ENCODE results near the gene LRRC8A. TPM values are rescaled to one million over a fixed set of nuclear protein-coding genes. Genes with fewer than 3 reads are reported as not detected.

LRRC8A gene
- total RNA-seq: 30.9 TPM

DNA sequence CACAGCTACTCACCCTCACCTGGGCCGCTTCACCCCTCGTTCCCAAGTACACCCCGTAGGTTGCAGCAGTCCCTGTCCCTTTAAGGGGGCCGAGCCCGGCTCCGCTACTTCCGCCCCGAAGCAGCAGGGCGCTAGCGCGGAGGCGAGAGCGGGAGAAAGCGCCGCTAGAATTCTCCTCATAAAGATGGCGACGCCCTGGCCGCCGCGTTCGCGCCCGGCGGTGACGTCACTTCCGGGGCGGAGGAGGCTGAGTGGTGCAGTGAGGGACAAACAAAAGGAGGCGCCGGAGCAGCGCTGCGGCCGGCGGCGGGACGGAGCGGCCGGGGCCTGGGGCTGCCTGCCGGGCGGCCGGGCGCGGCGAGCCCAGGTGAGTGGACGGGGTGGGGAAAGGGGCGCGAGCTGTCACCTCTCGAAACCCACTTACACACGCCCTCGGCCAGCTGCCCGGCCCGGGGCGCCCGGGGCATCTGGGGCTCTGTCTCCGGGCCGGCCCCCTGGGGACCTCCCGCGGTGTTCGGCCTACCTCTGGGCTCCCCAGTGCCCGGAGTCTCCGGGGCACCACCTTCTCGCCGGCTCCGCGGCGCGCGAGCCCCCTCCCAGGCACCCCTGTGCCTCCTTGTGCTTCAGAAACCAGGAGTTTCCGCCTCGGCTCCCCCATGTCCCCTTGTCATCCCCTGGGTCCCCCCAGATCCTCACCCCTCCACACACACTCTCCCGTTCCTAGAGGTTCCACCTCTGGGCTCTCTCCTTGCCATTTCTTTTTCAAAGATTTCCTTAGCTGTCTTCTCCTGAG lies at the start of gene LRRC8A, which contains the start of gene KYAT1:
Gene LRRC8A, plus strand, starts transcription at position 250 of the 793 bp plus-strand sequence. CDS start 25,032 bp downstream, outside the sequence.
Gene KYAT1, minus strand, starts transcription at position 67 of the 793 bp plus-strand sequence. CDS start 36,545 bp downstream, outside the sequence.

DNA sequence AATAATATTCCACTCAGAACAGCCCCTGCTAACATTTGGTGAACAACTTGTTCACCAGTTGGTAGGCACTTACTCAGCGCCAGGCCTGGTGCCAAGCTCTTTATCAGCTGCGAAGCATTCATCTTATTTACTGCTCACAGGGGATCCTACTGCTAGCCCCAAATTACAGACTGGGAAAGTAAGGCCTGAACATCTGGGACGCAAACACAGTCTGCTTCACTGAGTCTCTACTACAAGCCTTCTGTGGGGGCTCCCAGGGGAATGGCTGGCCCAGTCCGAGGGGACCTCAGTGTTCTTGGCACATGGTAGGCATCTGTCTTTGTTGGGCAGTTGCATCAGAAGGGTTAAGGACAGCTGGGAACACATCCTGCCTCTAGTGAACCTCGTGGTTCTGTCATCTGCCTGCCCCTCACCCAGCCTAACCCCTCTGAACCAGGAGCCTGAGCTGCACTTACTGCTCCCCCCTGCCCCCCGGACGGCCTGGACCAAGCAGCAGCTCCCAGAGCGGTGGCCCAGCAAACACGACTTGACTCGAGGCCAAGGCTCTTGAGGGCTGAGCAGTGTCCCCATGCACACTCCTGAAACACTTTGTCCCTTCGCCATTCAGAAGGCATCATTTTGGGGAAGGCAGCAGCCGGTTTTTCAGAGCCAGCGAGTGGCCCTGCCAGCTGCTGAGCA lies 38.6 kb downstream of the LRRC8A start, which contains the start of gene PHYHD1:
Gene PHYHD1, plus strand, starts transcription at position 602 of the 678 bp plus-strand sequence. CDS start 1,342 bp downstream, outside the sequence.

DNA sequence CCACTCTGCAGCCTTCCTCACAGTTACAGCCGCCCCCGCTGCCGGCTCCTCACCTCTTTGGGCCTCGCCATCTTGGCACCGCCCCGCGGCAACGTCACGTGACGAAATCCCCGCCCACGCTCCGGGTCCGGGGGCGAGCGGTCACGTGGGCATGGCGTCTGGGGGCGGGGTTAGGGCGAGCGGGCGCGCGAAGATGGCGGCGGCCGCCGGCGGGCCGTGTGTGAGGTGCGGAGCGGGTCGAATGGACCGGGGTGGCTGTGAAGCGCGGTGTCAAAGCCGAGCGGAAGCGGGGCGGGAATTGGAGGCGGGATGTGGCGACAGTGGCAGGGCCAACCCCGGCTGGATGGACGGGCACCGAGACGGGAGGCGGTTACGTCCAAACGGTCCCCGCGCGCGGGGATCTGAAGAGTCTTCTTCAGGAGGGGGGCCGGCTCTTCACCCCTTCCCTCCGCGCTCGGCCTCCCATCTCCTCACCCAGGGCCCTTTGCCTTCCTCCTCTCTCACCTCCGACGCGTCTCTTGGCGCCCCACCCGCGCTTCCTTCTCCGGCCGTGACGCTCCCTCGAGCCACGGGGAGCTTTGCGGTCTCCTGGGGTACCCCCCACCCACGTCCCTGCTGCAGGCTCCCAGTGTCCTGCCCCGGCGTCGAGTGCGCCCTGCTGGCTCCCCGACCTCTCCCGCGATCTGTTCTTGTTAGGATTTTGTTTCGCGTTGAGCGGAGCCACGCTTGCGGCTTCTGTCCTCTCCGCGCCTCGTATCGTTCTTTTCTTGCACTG lies 65.8 kb downstream of the LRRC8A start, which contains the start of the genes DOLK and NUP188:
Gene DOLK, minus strand, starts transcription at position 77 of the 775 bp plus-strand sequence. CDS start 300 bp downstream, outside the sequence.
Gene NUP188, plus strand, starts transcription at position 173 of the 775 bp plus-strand sequence. Its CDS starts 21 bp downstream, at position 194.

Other genes with a start within 250 kb of the LRRC8A start
- gene DYNC2I2, start 225.3 kb upstream of the LRRC8A start, total RNA-seq: 37.8 TPM
- 418 TPM for gene SET, start 192.9 kb upstream of the LRRC8A start, total RNA-seq
- 0.92 TPM for gene PKN3, start 179.6 kb upstream of the LRRC8A start, total RNA-seq
- gene ZDHHC12, start 158.0 kb upstream of the LRRC8A start, total RNA-seq: 4.4 TPM
- 34.8 TPM for gene ZER1, start 110.2 kb upstream of the LRRC8A start, total RNA-seq
- 13.1 TPM for gene TBC1D13, start 94.9 kb upstream of the LRRC8A start, total RNA-seq
- 19.8 TPM for gene ENDOG, start 63.6 kb upstream of the LRRC8A start, total RNA-seq
- gene SPOUT1, start 52.3 kb upstream of the LRRC8A start, total RNA-seq: 20.5 TPM
- gene KYAT1, start 183 bp upstream of the LRRC8A start, total RNA-seq: 9.0 TPM
- 2.1 TPM for gene PHYHD1, start 38.8 kb downstream of the LRRC8A start, total RNA-seq
- 20.5 TPM for gene DOLK, start 65.5 kb downstream of the LRRC8A start, total RNA-seq
- 33.4 TPM for gene NUP188, start 65.6 kb downstream of the LRRC8A start, total RNA-seq
- 66.4 TPM for gene SH3GLB2, start 146.2 kb downstream of the LRRC8A start, total RNA-seq
- gene MIGA2, start 154.5 kb downstream of the LRRC8A start, total RNA-seq: 23.8 TPM
- 20.8 TPM for gene DOLPP1, start 199.0 kb downstream of the LRRC8A start, total RNA-seq
- 31.1 TPM for gene CRAT, start 228.7 kb downstream of the LRRC8A start, total RNA-seq
- 67.6 TPM for gene PTPA, start 229.3 kb downstream of the LRRC8A start, total RNA-seq

Data from diencephalon (tissue), 1 donor.